Mesenchymal stem cell (in vitro differentiated cells and primary cell): ENCODE measurements around the gene TRMT112.

Experiments
- DNase-seq: peaks from one replicate; pipeline ENCODE4 v3.0.0-alpha.2; 2013
- H2AFZ ChIP-seq: one replicate; pipeline ENCODE4 v1.6.1; 2013; ENCODE audit warnings: low read depth, mild to moderate bottlenecking, control low read depth, inconsistent platforms, low read length, moderate library complexity
- H2AK5ac ChIP-seq: 2 replicates; pipeline ENCODE4 v1.6.1; 2013; ENCODE audit warnings: low read length, moderate library complexity, mild to moderate bottlenecking, inconsistent platforms; ENCODE audit not compliant: severe bottlenecking
- H2BK120ac ChIP-seq: one replicate; pipeline ENCODE4 v1.6.1; 2013; ENCODE audit warnings: low read depth, mild to moderate bottlenecking, inconsistent platforms, low read length, moderate library complexity
- H2BK12ac ChIP-seq, 2 experiments: one replicate each; pipeline ENCODE4 v1.6.1; 2013; ENCODE audit warnings: inconsistent platforms in 2 of 2, low read length in 2 of 2, mild to moderate bottlenecking in 2 of 2, moderate library complexity in 2 of 2, control low read depth in 1 of 2
- H2BK15ac ChIP-seq: one replicate; pipeline ENCODE4 v1.6.1; 2013; ENCODE audit warnings: mild to moderate bottlenecking, low read depth, inconsistent platforms; ENCODE audit not compliant: poor library complexity, severe bottlenecking
- H2BK5ac ChIP-seq: 2 replicates; pipeline ENCODE4 v1.6.1; 2013; ENCODE audit warnings: low read depth, mild to moderate bottlenecking, low read length, control low read depth, inconsistent platforms; ENCODE audit not compliant: poor library complexity, severe bottlenecking
- H3K14ac ChIP-seq, 2 experiments: one replicate each; pipeline ENCODE4 v1.6.1; 2013; ENCODE audit warnings: inconsistent platforms in 2 of 2, low read length in 2 of 2, control low read depth in 1 of 2, mild to moderate bottlenecking in 1 of 2, moderate library complexity in 1 of 2
- H3K18ac ChIP-seq, 2 experiments: one replicate each; pipeline ENCODE4 v1.6.1; 2013; ENCODE audit warnings: inconsistent platforms in 2 of 2, low read length in 2 of 2, control low read depth in 1 of 2, low read depth in 1 of 2, mild to moderate bottlenecking in 1 of 2
- H3K23ac ChIP-seq, 2 experiments: one replicate each; pipeline ENCODE4 v1.6.1; 2013; ENCODE audit warnings: inconsistent platforms in 2 of 2, low read length in 2 of 2, mild to moderate bottlenecking in 2 of 2, moderate library complexity in 2 of 2, control low read depth in 1 of 2
- H3K27ac ChIP-seq: 2 replicates; pipeline ENCODE4 v1.5.1; 2013; ENCODE audit warnings: mild to moderate bottlenecking, moderate library complexity, low read length, control low read depth, inconsistent platforms; ENCODE audit not compliant: poor library complexity, severe bottlenecking
- H3K27me3 ChIP-seq, 2 experiments: 2 replicates each; pipeline versions ENCODE4 v1.6.1 to v1.7.0; 2013; ENCODE audit warnings: low read length in 2 of 2, mild to moderate bottlenecking in 2 of 2, moderate library complexity in 2 of 2, control low read depth in 1 of 2, inconsistent platforms in 1 of 2; ENCODE audit not compliant: control insufficient read depth in 1 of 2, insufficient read depth in 1 of 2
- H3K36me3 ChIP-seq, 2 experiments: 2 replicates each; pipeline versions ENCODE4 v1.6.1 to v1.7.0; 2013; ENCODE audit warnings: low read length in 2 of 2, control low read depth in 1 of 2, inconsistent platforms in 1 of 2, low read depth in 1 of 2, mild to moderate bottlenecking in 1 of 2; ENCODE audit not compliant: insufficient read depth in 2 of 2, control insufficient read depth in 1 of 2
- H3K4ac ChIP-seq, 2 experiments: one replicate each; pipeline ENCODE4 v1.6.1; 2013; ENCODE audit warnings: inconsistent platforms in 2 of 2, low read length in 2 of 2, mild to moderate bottlenecking in 2 of 2, moderate library complexity in 2 of 2, control low read depth in 1 of 2, low read depth in 1 of 2
- H3K4me1 ChIP-seq: 2 replicates; pipeline ENCODE4 v1.6.1; 2013; ENCODE audit warnings: low read depth, low read length, control low read depth; ENCODE audit not compliant: control insufficient read depth, insufficient read depth
- H3K4me2 ChIP-seq: 2 replicates; pipeline ENCODE4 v1.6.1; 2013; ENCODE audit warnings: low read length, mild to moderate bottlenecking, inconsistent platforms; ENCODE audit not compliant: poor library complexity, severe bottlenecking
- H3K4me3 ChIP-seq, 2 experiments: 2 replicates each; pipeline versions ENCODE4 v1.5.1 to v1.7.0; 2013; ENCODE audit warnings: low read length in 2 of 2, mild to moderate bottlenecking in 2 of 2, control low read depth in 1 of 2, low read depth in 1 of 2; ENCODE audit not compliant: insufficient read depth in 1 of 2
- H3K79me1 ChIP-seq: replicated peaks from 2 replicates; pipeline ENCODE4 v1.6.1; 2013; ENCODE audit warnings: mild to moderate bottlenecking, control low read depth, low read length, inconsistent platforms; ENCODE audit not compliant: poor library complexity, severe bottlenecking
- H3K9ac ChIP-seq: 2 replicates; pipeline ENCODE4 v1.7.0; 2013; ENCODE audit warnings: mild to moderate bottlenecking, low read length, moderate library complexity
- H3K9me3 ChIP-seq: 2 replicates; pipeline ENCODE4 v1.7.0; 2013; ENCODE audit warnings: mild to moderate bottlenecking, low read length; ENCODE audit not compliant: control insufficient read depth
- H4K8ac ChIP-seq: one replicate; pipeline ENCODE4 v1.6.1; 2013; ENCODE audit warnings: inconsistent platforms, mild to moderate bottlenecking, low read length, moderate library complexity
- H4K91ac ChIP-seq: one replicate; pipeline ENCODE4 v1.6.1; 2013; ENCODE audit warnings: mild to moderate bottlenecking, low read length, inconsistent platforms
- WGBS: methylation state at CpG from one replicate; pipeline ENCODE4 v1.1.7; 2013; ENCODE audit warnings: mixed read lengths; 5-methylcytosine and 5-hydroxymethylcytosine counted together

The TRMT112 gene

DNA sequence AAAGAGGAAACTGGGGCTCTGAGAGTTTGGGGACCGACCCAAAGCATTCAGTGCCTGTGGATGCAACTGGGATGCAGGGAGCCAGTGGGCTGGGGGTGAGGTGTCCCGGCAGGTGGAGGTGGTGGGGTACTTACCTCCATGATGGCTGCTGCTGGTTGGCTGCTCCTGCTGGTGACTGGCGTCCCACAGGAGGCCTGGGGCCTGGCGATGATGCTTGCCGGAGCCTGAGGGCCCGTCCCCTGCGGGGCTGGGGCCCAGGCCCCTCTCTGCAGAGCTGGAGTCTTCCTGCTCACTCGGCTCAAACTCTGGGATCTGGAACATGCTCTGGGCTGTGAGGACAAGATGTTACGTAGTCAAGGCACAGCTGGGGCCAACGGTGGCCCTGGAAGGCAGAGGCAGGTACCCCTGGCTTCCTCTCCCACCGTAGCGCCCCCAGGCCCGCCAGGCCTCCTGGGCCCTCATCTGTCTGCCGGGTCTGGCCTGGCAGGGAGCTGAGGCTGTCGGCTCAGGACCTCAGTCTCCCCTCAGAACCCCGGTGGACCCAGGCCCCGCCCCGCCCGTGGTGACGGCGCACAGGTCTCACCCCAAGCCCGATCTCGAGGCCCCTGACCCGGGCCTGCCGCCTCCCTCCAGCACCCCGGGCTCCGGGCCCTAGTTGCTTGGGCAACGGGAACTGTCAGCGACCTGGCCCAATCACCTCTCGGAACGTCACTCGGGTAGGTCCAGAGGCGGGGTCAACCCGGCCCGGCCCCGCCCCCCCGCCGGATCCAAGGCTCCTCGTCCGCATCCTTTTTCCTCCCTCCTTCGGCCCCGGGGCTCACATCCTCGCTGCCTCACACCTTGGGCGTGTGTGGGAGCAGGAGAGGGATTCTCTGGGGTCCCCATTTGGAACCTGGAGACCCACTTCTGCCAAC, 33.1 kb downstream of the TRMT112 start, which contains the start of gene BAD:
TSS of gene BAD (minus strand) at position 618 of the 914 bp plus-strand sequence. CDS start at position 321, 297 bp downstream.
- peak within 1 kb of the TSS; percentile 86 for H3K27ac ChIP-seq
- H3K27me3 ChIP-seq = no peaks in the 10 kb centered on the region
- peaks cover 46% of the 10 kb centered on the region for H3K79me1 ChIP-seq
- peaks cover 19 to 40% of the 10 kb centered on the region in 2 experiments for H3K36me3 ChIP-seq
- peak within 1 kb of the TSS; percentile 97 for H3K9ac ChIP-seq
- peaks cover 26% of the 10 kb centered on the region for H3K4me1 ChIP-seq
- H3K23ac ChIP-seq = peak within 1 kb of the TSS in 1 of 2 experiments; percentile 87
- H2AFZ ChIP-seq = peak within 1 kb of the TSS; percentile 80
- H3K14ac ChIP-seq = peak within 1 kb of the TSS; percentile 5 to 98
- H4K91ac ChIP-seq = peak within 1 kb of the TSS; percentile 85
- WGBS = 7% methylated on average over 34 of the region's 44 CpGs
- peak within 1 kb of the TSS; percentile 92 for H4K8ac ChIP-seq
- H3K4me3 ChIP-seq = peak within 1 kb of the TSS; percentile 83 to 97
- H2BK120ac ChIP-seq = no peak within 1 kb of the TSS
- DNase-seq = peak; percentile 95
- H3K4ac ChIP-seq = peak within 1 kb of the TSS; percentile 73 to 97
- peak within 1 kb of the TSS; percentile 56 to 85 for H2BK12ac ChIP-seq
- H3K18ac ChIP-seq = peak within 1 kb of the TSS; percentile 81 to 100
- H2AK5ac ChIP-seq = peak within 1 kb of the TSS; percentile 17
- H2BK15ac ChIP-seq = peak within 1 kb of the TSS; percentile 61
- H3K9me3 ChIP-seq = no peaks in the 10 kb centered on the region
- H2BK5ac ChIP-seq = peak within 1 kb of the TSS; percentile 53
- H3K4me2 ChIP-seq = peak within 1 kb of the TSS; percentile 98

DNA sequence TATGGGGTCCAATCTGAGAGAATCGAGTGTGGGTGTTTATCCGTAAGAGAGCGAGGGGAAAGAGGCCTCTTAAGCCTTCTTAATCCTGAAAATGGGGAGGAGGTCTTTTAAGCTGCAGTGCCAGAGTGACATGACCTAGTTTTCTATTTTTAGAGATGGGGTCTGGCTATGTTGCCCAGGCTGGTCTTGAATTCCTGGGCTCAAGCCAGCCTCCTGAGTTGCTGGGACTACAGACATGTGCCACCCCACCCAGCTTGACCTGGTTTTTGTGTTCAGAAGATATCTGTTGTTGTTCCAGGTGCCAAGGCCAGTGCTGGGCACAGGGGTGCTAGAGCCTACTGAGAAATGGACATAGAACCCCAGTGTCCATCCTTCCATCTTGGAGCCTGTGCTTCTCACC, 34.3 kb downstream of the TRMT112 start:
- Histone ChIP-seq H2AK5ac (peak overlapping the region; percentile 17), H3K4me2 (no peak overlapping the region), H3K27me3 (no peaks in the 10 kb centered on the region), H2AFZ (no peak overlapping the region), H2BK5ac (no peak overlapping the region), H3K4ac (peak overlapping the region in 1 of 2 experiments; percentile 5), H2BK12ac (no peak overlapping the region), H3K27ac (no peak overlapping the region), H2BK120ac (no peak overlapping the region), H4K91ac (no peak overlapping the region), H2BK15ac (no peak overlapping the region), H3K79me1 (peaks cover 50% of the 10 kb centered on the region), H3K23ac (peak overlapping the region in 1 of 2 experiments; percentile 10), H4K8ac (peak overlapping the region; percentile 47), H3K9ac (peak overlapping the region; percentile 97), H3K4me3 (peak overlapping the region in 1 of 2 experiments; percentile 97), H3K36me3 (peaks cover 29 to 41% of the 10 kb centered on the region in 2 experiments), H3K4me1 (peaks cover 24% of the 10 kb centered on the region), H3K9me3 (no peaks in the 10 kb centered on the region), H3K18ac (no peak overlapping the region), H3K14ac (no peak overlapping the region)
- 93% methylated on average over 3 of the region's 3 CpGs for WGBS
- DNase-seq = no peak

DNA sequence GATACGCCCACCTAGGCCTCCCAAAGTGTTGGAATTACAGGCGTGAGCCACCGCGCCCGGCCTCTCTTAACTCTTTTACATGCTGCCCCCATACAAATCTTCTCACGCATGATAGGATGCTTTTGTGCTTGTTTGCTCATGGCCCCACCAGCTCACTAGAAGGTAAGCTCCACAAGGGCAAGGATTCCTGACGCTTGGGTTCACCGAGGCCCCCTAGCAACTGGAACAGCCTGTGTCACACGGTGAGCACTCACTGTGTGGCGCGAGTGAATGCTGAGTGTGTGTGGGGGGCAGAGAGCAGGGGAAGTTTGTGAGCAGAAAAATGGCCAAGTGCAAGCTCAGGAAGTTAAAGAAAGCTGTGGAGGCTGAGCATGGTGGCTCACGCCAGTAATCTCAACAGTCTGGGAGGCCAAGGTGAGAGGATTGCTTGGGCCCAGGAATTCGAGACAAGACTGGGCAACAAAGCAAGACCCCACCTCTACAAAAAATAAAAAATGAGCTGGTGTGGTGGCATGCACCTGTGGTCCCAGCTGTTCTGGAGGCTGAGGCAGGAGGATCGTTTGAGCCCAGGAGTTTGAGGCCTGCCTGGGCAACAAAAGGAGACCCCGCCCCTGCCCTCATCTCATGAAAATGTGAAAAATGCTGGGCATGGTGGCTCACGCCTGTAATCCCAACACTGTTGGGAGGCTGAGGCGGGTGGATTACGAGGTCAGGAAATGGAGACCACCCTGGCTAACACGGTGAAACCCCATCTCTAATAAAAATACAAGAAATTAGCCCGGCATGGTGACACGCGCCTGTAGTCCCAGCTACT, 35.2 kb downstream of the TRMT112 start:
- Histone ChIP-seq H3K4me2 (no peak overlapping the region), H3K18ac (no peak overlapping the region), H3K14ac (no peak overlapping the region), H3K4ac (no peak overlapping the region), H4K8ac (peak overlapping the region; percentile 9), H3K4me3 (no peak overlapping the region), H4K91ac (peak overlapping the region; percentile 8), H3K23ac (no peak overlapping the region), H2AK5ac (no peak overlapping the region), H3K4me1 (peaks cover 22% of the 10 kb centered on the region), H3K27ac (no peak overlapping the region), H2AFZ (no peak overlapping the region), H3K79me1 (peaks cover 42% of the 10 kb centered on the region), H3K27me3 (no peaks in the 10 kb centered on the region), H2BK12ac (no peak overlapping the region), H2BK120ac (no peak overlapping the region), H3K36me3 (peaks cover 32 to 37% of the 10 kb centered on the region in 2 experiments), H2BK15ac (no peak overlapping the region), H3K9me3 (no peaks in the 10 kb centered on the region), H3K9ac (no peak overlapping the region), H2BK5ac (no peak overlapping the region)
- DNase-seq = no peak
- 96% methylated on average over 21 of the region's 22 CpGs for WGBS
